Effector CD8-positive, alpha-beta T cell (primary cell): ENCODE results near the gene SORT1.
"Not testable (repeated sequence)": the region's sequence is repeated elsewhere in the genome, so short reads cannot be mapped to it uniquely, and the experiment has no call there.

ENCODE experiments used
- DNase-seq: peaks from one replicate; lab custom pipeline; 2025; lab: John Stamatoyannopoulos, UW
- total RNA-seq, 4 experiments: gene quantifications; one replicate each; lab custom pipeline; 2026; lab: John Stamatoyannopoulos, UW

The SORT1 gene
- total RNA-seq: 2.1 to 4.0 (median 3.1) reads per million in 4 experiments

DNA sequence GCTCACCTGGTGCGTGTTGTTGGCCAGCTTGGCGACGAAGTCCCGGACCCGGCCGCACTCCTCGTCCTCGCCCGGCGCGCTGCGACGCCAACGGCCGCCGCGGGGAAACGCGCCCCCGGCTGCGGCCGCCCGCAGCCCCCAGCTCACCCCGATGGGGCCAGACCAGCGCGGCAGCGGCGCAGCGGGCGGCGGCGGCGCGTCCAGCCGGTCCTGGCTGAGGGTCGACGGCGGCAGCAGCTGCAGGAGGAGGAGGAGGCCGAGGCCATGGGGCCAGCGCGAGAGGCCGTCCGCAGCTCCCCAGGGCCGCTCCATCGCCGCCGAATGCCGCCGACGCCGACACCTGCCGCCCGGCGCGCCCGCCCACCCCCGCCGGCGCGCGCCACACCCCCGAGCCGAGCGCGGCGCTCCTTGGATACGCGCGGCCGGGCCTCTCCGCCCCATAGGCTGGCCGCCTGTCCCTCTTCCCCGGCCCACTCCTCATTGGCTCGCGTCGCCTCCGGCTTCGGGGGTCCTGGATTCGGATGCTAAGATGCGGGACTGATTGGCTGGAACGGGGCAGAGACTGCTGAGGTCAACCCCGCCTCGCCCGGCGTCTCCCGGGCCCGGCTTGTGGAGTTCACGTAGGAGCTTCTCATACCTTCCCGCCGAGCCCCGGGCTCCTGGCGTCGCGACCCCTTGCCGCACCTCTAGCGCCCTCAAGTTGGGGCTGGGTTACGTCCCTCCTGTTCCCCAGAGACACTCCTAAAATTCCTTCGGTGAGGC lies at the start of gene SORT1:
Gene SORT1 (minus strand): TSS at position 338 of the 762 bp plus-strand sequence. CDS start 26 bp downstream, at position 312.
- DNase-seq: peak; percentile 73

GRCh38 chr1:109445949-109446695 lies 48.4 kb upstream of the SORT1 start:
- not testable (repeated sequence) for DNase-seq

GRCh38 chr1:109444346-109444745 lies 46.6 kb upstream of the SORT1 start:
- no peak for DNase-seq

DNA sequence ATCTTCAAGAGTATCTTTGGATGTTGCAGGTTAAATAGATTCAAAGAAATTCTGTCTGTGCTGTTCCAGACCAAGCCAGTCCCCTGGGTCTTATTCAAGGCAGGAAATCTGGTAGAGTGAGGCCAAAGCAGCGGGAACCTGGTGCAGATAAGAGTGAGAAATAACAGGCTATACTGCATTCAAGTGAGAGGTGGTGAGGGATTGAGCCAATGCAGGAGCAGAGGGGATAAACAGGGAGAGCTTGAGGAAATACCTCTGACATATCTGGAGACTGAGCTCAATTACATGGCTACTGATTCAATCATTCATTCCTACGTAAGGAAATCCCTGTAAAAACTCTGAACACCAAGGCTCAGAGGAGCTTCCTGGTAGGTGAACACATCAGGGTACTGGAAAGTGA lies 45.8 kb upstream of the SORT1 start:
- no peak for DNase-seq

DNA sequence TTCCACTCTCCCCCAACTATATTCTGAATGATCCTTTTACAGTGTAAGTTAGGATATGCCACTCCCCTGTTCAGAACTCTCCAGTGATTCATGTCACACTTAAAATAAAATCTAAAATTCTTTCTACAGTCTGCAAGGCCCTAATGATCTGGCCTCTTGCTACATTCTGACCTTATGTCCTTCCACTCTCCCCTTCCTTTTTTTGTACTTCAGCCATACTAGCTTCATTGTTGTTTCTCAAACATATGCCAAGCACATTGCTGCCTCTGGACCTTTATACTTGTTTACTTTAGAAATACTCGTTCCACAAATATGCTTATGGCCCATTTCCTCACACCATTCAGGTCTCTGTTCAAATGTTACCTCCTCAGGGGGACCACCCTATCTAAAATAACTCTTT lies 43.4 kb upstream of the SORT1 start:
- DNase-seq: no peak

GRCh38 chr1:109438798-109439297 lies 41.1 kb upstream of the SORT1 start:
- DNase-seq: no peak

- DNase-seq: no peak
These were observed 36.8 kb upstream of the SORT1 start for GRCh38 chr1:109434484-109434883.

GRCh38 chr1:109433322-109433721 lies 35.6 kb upstream of the SORT1 start:
- no peak for DNase-seq

DNA sequence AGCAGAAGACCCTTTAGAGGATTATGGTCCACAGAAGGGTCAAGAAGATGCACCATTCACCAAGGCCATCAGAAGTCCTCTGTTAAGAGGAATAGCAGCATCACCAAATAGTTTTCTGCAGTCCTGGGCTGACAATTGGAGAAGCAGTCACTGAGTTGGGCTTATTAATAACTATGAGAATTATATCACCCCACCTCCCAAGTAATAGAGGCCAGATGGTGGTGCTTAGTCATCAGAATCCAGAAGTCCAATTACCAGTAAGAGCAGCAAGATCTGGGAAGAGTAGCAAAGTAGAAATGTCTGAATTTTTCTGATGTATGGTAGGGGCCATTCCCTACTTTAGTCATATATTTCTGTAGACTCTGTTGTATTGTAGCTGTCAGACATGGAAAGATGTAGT lies 34.6 kb upstream of the SORT1 start:
- no peak for DNase-seq

DNA sequence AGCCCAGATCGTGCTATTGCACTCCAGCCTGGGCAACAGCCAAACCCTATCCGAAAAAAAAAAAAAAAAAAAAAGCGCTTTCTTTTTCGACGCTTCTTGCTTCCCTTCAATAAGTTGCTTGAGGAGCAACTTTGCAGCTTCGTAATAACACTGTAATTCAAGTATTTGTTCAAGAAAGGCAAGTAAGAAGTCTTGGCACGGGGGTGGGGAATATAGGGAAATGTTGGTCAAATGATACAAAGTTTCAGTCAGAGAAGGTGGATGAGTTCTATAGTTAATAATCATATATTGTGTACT lies 29.4 kb upstream of the SORT1 start:
- no peak for DNase-seq

DNA sequence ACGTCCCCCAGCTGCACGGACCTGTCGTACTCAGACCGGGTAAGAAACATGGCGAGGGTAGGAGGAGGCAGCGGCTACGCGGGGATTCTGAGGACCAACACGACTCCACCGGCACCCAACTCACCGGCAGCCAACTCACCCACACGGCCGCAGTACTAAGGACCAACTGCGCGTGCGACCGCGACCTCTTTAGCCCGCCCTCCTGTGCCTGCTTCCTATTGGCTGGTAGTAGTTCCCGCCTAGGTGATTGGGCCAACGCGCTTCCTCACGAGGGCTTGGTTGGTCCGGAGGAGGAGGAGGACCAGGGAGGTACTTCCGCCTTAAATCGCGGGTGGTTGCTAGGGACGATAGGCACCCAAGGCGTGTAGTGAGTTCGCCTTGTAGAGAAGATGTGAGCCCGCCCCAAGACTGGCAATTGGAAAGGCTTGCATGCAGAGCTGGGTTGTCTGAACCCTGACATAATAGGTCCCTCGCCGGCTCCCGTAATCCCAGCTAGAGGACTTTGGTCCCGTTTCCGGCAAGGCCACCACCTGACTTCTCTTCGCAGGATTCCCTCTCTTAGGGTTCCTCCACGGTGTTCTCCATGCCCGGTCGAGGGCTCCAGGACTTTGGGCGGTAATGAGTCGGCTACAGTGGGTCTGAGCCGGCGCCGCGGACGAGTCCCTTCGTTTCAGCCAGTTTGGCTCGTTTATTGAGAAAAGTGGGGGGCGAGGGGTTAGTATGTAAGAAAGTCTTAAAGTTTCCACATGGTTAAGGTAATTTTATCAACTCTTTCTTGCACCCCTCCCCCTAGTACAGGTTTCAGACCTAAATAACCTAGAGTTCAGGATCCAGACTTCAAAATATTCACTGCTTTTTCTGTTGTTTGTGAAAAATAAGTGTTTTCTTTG lies 28.8 kb upstream of the SORT1 start, which contains the start of gene PSMA5:
Gene PSMA5 (minus strand): TSS at position 168 of the 890 bp plus-strand sequence. CDS start 118 bp downstream, at position 50.
- DNase-seq: peak; percentile 90

GRCh38 chr1:109425391-109426280 lies 27.9 kb upstream of the SORT1 start:
- DNase-seq: no peak

GRCh38 chr1:109423498-109423897 lies 25.8 kb upstream of the SORT1 start:
- no peak for DNase-seq

- no peak for DNase-seq
These were observed 14.8 kb upstream of the SORT1 start for GRCh38 chr1:109412551-109412950.

- DNase-seq: no peak
These were observed 7.1 kb upstream of the SORT1 start for GRCh38 chr1:109404838-109405237.

DNA sequence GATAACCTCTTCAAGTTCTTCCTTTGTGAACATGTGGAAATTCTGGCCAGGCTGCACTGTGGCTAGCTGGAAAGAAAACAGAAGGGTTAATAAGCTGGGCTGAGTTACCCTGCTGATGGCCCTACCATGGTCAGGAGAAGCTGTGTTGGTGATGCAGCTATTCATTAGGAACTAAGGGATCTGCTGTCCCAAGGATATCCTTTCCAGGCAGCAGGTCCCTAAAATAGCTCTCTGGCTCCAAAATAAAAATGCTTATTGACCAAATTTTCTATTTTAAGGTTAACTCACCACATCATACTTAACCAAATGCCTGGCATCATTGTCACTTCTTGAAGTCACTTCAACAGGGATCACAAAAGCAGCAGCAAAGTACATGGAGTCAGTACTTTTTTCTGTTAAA lies 4.3 kb upstream of the SORT1 start:
- no peak for DNase-seq

GRCh38 chr1:109400035-109400655 lies 2.4 kb upstream of the SORT1 start:
- DNase-seq: no peak

- DNase-seq: no peak
These were observed 1.7 kb upstream of the SORT1 start for GRCh38 chr1:109399326-109399957.

DNA sequence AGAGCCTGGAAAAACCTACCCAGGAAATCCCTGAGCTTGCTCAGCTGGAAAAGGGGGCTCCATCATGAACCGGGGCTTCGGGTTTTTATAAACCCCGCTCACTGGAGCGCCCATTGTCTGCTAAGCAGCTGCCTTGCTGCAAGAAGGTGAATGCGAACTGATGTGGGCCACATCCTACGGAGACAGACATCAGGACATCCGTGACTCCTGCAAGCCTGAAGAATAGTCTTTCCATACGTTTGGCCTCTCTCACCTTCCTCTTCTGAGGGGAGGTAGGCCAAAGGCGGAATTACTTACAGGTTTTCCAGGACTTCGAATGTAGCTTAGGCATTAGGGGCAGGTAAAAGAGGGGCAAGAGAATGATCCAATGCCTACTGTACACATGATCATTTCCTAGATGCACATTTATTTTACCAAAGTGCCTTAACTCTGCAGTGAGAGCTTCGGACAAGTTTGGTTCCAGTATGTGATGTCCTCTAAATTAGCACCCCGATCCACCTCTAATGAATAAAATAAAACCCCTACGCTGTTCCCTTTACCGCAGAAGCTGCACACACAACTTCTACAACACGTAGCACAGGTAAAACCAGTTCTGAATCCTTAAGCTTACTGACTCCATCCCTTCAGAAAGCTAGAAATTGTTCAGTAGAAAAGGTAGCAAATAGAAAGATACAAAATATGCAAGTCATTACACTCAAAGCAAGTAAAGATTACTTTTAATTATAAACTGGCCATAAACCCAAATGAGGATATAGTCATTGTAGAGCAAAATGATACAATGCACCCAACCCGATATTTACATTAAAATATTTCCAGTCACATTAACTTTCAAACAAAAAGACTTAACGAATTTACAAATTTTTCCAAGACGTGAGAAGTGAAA lies 866 bp upstream of the SORT1 start:
- no peak for DNase-seq
